DMS79 treated with DMSO at 0.1 percent for 48 hours (cell line): ENCODE results near the gene VSNL1.

Source experiments
- DNase-seq: peaks from one replicate; lab custom pipeline; 2025; lab: John Stamatoyannopoulos, UW

Gene VSNL1

DNA sequence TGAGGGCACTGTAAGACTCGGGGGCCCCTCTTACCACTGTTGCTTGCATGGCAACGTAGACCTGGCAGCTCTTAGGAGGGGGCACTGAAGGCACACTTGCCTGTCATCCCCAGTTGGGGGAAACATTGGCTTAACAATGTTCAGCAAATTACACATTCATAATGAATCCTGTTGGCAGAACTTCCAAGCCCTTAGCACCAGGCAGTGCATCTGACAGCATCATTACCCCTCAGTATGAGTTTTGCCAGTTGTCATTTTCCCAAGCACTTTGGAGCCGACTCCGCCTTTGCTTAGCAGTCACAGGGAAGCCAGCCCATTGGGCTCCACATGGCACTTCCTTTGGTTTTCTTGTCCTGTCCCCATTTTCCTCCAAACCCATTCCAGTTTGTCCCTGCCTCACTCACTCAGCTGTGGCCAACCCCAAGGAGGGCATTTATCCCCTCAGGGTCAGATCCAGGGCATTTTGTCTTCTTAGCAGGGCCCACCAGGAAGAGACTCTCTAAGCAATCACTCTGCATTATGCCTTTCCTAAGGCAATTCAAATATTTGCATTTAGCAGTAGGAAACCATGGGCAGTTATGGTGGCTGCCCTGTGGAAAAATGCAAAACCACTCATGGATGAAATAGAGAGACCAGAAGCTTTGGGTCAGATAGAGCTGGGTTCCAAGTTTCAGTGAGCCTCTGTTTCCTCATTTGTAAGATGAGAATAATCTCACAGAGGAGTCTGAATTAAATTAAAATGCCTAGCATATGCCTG, 73.9 kb downstream of the VSNL1 start:
- DNase-seq: no peak

DNA sequence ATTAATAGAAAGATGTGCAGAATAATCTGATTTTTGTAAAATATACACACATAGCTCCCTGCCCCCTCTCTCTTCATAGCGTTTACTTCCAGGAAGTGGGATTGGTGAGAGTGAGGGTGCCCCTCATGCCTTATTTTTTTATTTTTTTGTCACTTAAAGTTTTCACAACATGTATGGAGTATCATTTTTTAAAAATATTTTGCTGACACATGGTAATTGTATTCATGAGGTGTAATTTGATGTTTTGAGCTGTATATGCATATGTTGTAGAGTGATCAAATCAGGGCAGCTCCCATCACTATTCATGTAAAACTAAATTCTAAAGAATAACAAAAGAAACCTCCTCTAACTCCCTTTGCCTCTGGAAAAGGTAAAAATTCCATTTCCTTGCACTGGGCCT, 74.7 kb downstream of the VSNL1 start:
- DNase-seq: no peak

DNA sequence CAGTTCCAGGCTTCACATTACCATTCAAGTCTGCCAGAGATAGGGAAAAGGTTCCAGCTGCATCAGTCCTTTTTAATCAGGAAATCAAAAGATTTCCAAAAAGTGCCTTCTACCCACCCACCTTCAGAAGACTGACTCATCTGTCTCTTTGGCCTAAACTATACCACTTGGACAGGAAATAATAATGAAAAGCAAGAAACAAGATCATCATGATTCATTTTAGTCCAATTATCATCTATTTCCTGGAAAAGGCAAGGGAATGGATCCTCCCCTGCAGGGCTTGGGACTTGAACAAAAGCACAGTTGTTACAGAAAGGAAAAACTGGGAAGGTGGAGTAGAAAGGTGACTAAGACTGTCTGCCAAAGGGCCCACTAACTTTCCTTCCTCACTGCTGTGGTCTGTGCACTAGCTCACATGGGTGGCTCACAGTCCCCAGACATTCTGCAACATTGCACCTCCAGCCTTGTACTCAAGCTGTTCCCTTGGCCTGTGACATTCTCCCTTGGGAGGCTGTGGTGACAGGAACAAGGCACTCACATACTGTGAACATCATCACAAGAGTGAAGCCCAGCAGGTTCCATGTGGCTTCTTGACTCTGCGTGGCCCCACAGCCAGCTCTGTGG, 75.3 kb downstream of the VSNL1 start:
- no peak for DNase-seq

DNA sequence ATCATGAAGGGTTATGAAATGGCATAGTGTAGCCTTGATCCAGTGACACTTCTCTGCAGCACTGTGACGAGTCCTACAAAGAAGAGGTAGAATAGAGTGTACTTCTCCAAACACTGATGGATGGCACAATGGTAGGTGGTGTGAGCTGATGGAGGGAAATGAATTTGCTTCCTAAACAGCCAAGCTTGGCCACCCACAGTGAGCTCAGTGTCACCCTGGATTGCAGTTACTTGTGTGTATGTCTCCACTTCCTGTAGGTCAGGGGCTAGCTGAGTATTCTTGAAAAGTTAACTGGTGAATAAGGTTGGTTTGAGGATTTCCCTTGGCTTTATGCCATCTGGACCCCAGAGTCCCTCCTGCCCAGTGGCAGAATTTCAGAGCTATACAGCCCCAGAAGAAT, 75.9 kb downstream of the VSNL1 start:
- DNase-seq: no peak

DNA sequence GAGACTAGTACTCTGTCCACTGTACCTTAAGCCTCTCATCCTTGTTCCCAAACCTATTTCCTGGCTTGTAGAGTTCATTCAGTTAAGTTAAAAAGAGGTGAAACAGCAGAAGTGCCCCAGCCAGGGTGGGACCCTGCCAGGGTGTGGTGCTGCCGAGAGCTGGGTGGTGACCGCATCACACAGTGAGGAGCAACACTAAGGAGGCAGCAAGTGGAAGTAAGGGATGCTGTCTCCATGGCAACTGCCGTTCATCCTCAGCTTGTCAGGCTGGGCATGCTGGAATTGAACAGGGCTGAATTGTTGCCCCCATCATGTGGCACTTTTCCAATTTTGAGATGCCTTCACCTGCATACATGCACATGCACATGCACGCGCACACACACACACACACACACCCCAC, 77.0 kb downstream of the VSNL1 start:
- DNase-seq: no peak

DNA sequence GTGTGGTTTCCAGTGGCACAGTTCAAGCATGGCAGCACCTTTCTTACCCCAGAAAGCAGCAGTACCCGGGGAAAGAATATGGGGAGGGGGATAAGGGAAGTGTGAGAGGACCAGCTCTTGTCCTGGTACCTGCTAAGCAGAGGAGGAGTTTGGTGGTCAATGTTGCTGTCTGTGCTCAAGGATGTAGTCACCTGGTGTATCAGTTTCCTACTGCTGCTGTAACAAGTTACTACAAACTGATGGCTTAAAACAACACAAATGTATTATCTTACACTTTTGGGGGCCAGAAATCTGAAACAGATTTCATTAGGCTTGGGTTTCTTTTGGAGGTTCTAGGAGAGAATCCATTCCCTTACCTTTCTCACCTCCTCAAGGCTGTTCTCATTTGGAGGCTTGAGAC, 77.5 kb downstream of the VSNL1 start:
- DNase-seq: no peak

DNA sequence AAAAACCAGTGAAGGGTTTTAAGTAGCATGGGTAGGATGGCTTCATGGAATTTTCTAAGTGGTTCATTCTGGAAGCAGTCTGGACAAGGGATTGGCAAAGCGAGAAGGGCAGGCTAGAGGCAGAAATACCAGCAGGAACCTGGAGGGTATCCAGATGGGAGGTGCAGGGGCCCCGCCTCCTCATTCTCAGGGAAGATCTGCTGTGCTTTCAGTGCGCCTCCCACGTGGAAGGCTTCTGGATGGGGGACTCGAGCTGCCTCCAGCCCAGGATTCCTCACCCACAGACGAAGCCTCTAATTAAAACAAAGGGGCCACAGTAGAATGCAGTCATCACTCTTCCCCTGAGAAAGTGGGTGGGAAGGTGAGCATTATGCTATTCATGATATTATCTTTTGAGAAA, 79.8 kb downstream of the VSNL1 start:
- DNase-seq: no peak

DNA sequence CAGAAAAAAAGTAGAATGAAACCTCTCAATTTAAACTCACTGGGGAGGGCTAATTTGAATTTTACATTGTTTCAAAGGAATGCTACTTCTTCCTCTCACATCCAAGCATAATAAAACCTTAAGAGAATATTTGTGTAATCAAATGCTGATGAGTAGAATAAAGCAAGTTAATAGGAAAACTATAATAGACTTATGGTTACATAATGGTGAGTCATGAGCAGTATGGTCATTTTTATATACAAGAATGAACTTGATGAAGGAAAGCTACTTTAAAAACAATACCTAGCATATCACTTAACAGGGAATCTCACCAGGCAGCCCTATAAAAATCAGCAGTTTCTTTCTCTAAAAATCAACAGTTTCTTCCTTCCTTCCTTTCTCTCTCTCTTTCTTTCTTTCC, 80.3 kb downstream of the VSNL1 start:
- DNase-seq: no peak

DNA sequence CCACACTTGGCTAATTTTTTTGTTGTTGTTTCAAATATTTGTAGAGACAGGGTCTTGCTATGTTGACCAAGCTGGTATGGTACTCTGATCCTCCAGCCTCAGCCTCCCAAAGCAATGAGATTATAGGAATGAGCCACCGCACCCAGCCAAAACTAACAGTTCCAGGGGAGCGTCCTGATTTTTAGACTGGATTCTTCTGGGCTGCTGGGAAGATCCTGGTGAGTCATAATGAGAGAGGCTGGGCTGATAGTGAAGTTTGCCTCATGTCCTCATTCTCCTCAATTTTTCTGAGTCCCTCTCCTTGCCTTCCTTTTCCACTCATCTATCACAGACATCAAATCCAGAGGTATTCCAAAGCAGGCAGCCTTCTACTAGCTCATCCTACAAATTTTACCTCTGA, 81.3 kb downstream of the VSNL1 start:
- DNase-seq: no peak

DNA sequence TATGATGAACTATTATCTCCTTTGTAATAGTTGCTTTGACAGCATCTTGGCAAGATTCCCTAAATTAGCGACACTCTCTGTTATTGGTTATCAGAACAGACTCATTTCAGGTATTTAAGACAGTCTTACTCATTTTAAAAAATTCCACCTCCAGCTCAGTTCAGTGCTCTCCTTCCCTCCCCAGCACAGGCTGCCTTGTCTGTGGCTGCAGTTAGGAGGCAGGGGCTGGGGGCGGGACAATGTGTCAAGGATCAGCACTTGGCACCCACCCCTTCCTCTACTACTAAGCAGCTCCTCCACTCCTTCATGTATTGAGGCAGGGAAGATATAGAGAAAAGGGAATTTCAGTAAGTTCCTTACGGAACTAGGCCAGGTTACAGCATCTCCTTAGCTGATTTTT, 85.0 kb downstream of the VSNL1 start:
- DNase-seq: no peak

DNA sequence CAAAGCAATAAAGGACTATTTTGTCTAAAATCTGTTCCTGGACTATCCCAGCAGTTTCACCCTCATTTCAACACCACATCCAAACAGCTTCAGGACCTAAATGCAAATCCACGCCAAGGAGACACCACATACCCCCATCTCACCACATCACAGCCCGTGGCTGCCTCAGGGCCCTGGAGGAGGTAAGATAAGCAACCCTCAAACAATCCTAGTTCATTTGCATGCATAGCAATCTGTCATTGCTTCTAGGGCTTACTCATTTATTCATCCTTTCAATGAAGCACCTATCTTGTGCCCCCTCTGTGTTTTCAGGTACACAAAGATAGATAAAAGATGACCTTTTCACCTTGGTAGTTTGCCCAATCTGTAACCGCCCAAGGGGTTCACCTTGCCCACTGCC, 86.5 kb downstream of the VSNL1 start:
- no peak for DNase-seq

DNA sequence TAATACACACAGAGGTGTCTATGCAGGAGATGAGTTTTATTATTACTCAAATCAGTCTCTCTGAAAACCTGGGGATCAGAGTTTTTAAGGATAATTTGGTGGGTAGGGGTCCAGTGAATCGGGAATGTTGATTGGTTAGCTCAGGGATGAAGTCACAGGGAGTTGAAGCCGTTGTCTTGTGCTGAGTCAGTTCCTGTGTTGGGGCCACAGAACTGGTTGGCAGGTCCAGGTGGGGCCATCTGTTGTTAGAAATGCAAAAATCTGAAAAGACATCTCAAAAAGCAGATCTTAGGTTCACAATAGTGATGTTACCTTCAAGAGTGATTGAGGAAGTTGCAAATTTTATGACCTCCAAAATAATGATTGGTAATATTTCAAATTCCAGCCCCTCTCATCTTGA, 86.9 kb downstream of the VSNL1 start:
- no peak for DNase-seq

DNA sequence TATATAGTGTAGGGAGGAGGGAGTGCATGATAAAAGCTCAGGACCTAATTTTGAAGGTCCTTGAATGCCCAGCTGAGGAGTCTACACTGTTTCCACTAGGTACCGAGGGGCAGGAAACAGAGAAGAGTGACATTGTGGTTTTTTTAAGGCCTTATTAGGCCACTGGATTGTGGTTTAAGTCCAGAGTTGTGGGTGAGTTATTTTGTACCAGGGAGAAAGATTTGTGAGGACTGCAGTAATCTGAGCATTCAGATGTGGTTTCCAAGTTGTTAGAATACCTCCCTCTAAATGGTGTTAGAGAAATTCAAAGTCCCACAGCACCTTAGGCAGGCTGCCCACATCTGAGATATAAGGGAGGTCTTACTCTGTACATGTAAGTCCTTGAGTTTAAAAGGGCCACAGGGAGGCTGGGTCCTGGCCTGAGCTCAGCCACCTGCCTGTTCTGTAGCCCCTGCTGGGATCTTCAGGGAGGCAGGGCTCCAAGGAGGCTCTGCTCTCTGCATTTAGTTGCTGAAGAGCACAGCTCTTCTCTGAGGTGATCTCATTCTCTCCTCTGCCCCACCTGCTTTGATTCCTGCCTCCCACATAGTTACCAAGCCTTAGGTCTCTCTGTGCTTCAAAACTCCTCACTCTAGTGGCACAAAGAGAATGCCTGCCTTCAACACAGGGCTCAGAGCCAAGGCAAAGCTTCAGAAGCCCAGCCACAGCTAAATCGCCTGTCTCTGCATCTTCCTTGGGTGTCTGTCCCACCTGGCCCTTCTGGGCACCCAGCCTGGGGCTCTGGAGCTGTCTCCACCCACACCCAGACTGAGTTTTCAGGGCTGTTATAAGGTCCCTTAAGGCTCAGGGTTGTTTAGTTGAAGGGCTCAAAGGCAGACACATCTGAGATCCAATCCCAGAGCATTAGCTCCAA, 88.1 kb downstream of the VSNL1 start:
- peak; percentile 28 for DNase-seq

DNA sequence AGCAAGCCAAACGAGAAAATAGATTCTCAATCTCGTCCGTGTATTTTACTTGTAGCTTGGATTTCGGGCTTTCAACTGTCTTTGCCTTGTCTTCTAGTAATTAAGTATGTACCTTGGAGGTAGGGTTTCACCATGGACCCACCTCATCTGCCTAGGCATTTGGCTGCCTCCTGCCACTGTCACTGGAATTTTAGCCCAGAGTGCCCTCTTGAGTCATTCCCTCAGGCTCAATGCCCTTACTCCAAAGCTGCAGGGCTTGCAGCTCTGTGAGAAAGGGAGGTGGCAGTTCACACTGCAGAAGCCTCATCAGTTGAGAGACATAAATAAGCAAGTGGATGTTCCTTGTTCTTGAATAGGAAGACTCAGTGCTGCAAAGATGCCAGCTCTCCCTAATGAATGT, 89.6 kb downstream of the VSNL1 start:
- no peak for DNase-seq

DNA sequence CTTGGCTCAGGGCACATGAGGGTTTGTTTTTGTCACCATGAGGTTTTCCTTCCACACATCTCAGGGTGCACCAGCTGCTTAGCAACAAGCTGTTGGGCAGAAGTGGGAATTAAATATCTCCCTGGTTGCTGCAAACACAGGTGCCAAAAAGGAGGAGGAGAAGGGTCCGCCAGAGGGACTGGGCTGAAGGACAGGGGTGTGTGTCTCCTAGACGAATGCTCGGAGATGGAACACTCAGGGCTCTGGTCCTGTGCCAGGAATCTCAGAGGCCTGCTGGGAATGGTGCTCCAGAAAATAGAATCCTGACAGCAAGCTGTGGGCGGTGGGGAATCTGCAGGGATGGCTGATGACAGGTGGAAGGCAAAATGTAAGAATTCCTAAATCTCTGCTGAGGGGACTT, 94.5 kb downstream of the VSNL1 start:
- peak; percentile 73 for DNase-seq

DNA sequence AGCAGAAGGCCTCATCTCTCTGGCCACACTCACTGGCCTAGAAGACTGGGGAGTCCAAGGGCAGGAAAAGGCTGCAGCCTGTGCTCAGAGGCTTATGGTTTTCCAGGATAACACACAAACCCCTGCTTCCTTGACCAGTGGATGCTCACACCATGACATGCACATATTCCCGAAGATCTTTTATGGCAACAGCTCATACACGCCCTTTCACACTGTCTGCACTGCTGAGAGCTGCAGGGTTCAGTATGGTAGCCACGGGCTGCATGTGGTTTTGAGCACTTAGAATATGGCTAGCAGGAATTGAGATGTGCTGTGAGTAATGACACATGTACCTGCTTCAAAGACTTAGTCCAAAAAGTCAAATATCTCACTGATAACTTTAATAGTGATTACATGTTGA, 95.8 kb downstream of the VSNL1 start:
- no peak for DNase-seq

DNA sequence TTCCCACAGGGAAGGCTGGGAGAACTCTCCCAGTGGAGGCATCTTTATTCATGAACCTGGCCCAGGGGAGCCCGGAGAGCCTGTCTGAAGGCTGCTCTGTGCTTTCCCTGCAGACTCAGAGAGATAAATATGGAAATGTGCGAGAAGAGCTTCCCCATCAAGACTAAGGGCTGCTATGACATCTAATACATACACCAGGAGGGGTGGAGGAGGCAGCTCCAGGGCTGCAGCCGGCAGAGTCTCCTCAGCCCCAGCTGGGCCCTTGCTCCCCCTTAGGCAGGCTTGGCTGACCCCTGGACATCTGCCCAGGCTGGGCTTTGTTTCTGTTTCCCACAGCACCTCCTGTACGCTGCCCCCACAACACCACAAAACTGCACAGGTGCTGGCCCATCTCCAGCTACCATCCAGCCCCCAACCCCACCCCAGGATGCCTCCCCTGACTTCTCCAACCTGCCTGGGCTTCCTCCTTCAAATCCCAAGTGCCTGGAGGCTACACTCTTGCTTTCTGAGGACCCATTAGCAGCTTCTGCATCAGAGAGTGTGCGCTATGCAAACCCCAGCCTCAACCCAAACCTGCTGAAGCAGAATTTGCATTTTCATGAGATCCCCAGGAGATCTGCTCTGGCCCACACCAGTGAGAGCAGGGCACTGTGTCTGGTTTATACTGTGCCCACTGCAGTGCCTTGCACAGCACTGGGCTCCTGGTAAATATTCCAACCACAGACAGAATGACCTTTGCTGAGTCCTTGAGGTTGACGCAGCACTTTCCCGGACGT, 96.8 kb downstream of the VSNL1 start:
- peak; percentile 88 for DNase-seq

DNA sequence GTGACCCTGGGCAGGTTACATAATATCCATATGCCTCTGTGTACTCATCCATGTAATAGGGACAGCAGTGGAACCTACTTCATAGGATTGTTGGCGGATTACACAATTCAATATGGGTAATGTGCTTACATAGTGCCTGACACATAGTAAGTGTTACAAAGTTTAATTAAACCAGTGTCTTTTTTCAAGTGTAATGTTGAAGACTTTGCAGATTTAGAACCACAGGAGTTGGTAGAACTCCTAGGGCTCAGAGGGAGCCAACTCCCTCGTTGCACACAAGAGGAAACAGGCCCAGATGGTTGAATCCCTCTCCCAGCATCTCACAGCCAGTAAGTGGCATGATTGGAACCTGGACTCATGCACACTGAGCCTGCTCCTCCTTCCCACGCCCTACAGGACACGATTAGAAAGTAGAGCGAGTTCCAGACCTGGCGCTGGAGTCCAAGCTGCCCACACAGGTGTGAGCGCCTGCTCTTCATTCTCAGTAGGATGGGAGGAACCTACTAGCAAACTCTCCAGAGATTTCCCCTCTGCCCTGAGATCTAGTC, 97.8 kb downstream of the VSNL1 start:
- no peak for DNase-seq

DNA sequence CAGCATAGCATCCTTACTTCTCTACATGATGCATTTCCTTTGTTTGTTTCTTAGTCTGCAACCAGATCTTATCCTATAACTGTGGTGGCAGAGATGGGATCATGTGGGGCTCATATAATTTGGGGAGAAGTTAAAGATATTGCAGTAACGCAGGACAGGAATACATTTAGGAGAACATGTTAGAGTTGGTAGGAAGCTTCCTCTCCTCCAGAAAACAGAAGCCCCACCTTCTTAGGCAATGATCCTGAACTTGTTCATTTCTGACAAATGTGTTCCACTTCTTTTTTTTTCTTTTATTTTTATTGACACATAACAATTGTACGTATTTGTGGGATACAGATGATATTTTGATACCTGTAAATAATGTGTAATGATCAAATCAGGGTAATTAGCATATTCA, 99.9 kb downstream of the VSNL1 start:
- no peak for DNase-seq

DNA sequence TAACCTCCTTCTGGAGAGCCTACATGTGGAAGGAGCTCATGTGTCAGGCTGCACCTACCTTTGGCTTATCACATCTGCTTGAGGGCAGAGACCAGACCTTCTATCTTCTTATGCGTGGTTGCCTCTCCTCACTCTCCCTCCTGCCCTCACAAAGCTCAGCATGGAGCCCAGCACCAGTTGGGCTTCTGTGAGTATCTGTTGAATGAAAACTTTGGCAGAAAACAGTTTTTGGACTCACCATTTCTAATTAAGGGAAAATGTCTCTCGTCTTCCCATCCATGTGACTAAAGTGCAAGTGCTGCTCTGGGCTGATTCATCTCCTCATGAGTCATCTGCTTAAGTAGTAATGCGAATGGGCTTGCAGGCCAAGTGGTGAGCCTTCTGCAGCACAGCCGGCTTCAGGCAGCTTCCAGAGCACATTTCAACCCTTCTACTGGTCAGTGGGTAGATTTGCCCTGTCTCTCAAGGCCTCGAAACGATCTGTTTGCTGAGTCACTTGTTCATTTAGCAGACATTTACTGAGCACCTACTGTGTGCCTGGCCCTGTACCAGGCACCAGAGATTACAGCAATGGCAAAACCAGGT, 102.6 kb downstream of the VSNL1 start:
- DNase-seq: no peak

DNA sequence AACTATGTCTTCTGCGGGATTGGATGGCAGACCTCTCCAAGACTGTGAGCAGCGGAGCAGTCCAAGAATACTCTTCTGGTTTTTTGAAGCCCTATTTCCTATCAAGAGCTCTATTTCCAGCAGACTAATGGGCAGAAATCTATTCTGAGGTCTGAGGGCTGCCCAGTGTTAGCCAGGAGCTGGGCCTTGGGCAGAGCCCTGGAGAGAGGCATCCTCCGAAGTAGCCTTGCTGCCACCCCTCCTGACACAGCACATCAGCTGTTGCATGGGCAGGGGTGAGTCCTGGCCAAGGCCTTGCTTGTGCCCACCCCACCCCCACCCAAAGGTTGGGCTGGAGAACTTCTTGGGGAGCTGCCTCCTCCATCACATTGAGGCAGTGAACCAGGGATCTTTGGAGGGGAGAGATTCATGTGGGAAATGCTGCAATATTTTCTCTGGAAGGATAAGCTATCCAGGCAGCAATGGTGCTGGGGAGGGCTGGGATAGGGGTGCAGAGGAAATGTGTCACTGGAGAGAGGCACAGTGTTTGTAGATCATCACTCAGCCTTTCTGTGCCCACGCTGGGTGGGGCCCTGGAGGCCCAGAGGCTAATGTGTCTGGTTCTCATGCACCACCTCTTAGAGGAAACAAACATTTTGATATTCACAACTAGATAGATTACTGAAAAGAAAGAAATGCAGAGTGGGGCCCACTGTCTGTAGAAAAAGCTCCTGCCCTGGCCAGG, 104.7 kb downstream of the VSNL1 start:
- no peak for DNase-seq
